SU-DHL-6 (cell line): ENCODE measurements around the gene CNR2.
A peak's percentile ranks its signal among the peaks of the same experiment; 100 is the strongest.
"Not testable (repeated sequence)": the region's sequence is repeated elsewhere in the genome, so short reads cannot be mapped to it uniquely, and the experiment has no call there.

Experiments used
- H2AFZ ChIP-seq: fragments of 200-600 bp; sonication (generic); 2 replicates; pipeline ENCODE4 v1.6.1; 2014; ENCODE audit warnings: low read depth, mild to moderate bottlenecking, moderate library complexity, mixed read lengths, antibody characterized with exemption, low read length; ENCODE audit not compliant: severe bottlenecking
- H3F3A ChIP-seq: fragments of 200-600 bp; shearing (Covaris generic); 2 replicates; pipeline ENCODE4 v1.6.0; 2016; ENCODE audit warnings: antibody characterized with exemption, mild to moderate bottlenecking; ENCODE audit not compliant: insufficient read depth
- H3K27ac ChIP-seq: fragments of 200-600 bp; sonication (generic); 2 replicates; pipeline ENCODE4 v1.5.1; 2016; ENCODE audit warnings: low read depth, mild to moderate bottlenecking, low read length, moderate library complexity, mixed read lengths
- H3K27me3 ChIP-seq: fragments of 200-600 bp; sonication (generic), shearing (Covaris generic); 2 replicates; pipeline ENCODE4 v1.6.0; 2014; ENCODE audit warnings: mild to moderate bottlenecking, low read length
- H3K36me3 ChIP-seq: fragments of 200-600 bp; sonication (generic); 2 replicates; pipeline ENCODE4 v1.6.1; 2014; ENCODE audit warnings: mild to moderate bottlenecking, low read length, mixed read lengths
- H3K4me2 ChIP-seq: fragments of 300-600, 200-600 bp; shearing (Covaris generic), sonication (generic); 2 replicates; pipeline ENCODE4 v1.6.0; 2014; ENCODE audit warnings: low read length, low read depth, mild to moderate bottlenecking; ENCODE audit not compliant: poor library complexity, severe bottlenecking
- H3K4me3 ChIP-seq: fragments of 200-600 bp; sonication (generic); 2 replicates; pipeline ENCODE4 v1.5.1; 2014; ENCODE audit warnings: antibody characterized with exemption, low read length, mild to moderate bottlenecking, mixed read lengths; ENCODE audit not compliant: insufficient read depth, poor library complexity, severe bottlenecking
- H3K79me2 ChIP-seq: fragments of 200-600 bp; sonication (generic); 2 replicates; pipeline ENCODE4 v1.6.1; 2014; ENCODE audit warnings: mild to moderate bottlenecking, low read length, moderate library complexity; ENCODE audit not compliant: insufficient read depth
- H3K9ac ChIP-seq: fragments of 200-600 bp; sonication (generic); 2 replicates; pipeline ENCODE4 v1.7.0; 2014; ENCODE audit warnings: mild to moderate bottlenecking, low read length
- H3K9me2 ChIP-seq: fragments of 200-600 bp; sonication (generic); replicated peaks from 2 replicates; pipeline ENCODE4 v1.6.1; 2014; ENCODE audit warnings: low read length; ENCODE audit not compliant: insufficient read depth
- H3K9me3 ChIP-seq: fragments of 200-600 bp; sonication (generic); 2 replicates; pipeline ENCODE4 v1.6.1; 2014; ENCODE audit warnings: low read length, mixed read lengths; ENCODE audit not compliant: insufficient read depth
- H4K20me1 ChIP-seq: fragments of 200-600 bp; sonication (generic); 2 replicates; pipeline ENCODE4 v1.6.1; 2014; ENCODE audit warnings: low read depth, mild to moderate bottlenecking, antibody characterized with exemption, low read length, moderate library complexity, mixed read lengths
- CTCF ChIP-seq: fragments of 200-600 bp; sonication (generic); IDR thresholded peaks from one replicate; pipeline ENCODE4 v1.5.1; 2017; ENCODE audit warnings: antibody characterized with exemption, mild to moderate bottlenecking, low read length, moderate library complexity; ENCODE audit not compliant: insufficient read depth, poor library complexity, severe bottlenecking
- EZH2phosphoT487 ChIP-seq: fragments of 200-600 bp; sonication (generic), shearing (Covaris generic); conservative IDR thresholded peaks from 2 replicates; pipeline ENCODE4 v1.6.1; 2018; ENCODE audit warnings: mild to moderate bottlenecking, antibody characterized with exemption, low read length, moderate library complexity, mixed read lengths

CNR2 gene

GRCh38 chr1:23864801-23865542 is 48.2 kb downstream of the CNR2 start:
- Histone ChIP-seq H3K79me2 (peaks cover 13% of the 10 kb centered on the region; the same call in 1 of the 2 replicates), H3K9ac (no peak overlapping the region), H3K9me3 (no peaks in the 10 kb centered on the region), H3K27me3 (no peaks in the 10 kb centered on the region), H2AFZ (no peak overlapping the region), H3K27ac (no peak overlapping the region), H3K4me2 (no peak overlapping the region), H3K36me3 (peaks cover 14% of the 10 kb centered on the region; the same call in 1 of the 2 replicates), H3K4me3 (no peak overlapping the region), H4K20me1 (no peaks in the 10 kb centered on the region), H3F3A (peaks cover 11% of the 10 kb centered on the region; the same call in 1 of the 2 replicates), H3K9me2 (no peaks in the 10 kb centered on the region)
- TF ChIP-seq CTCF (no peak), EZH2phosphoT487 (no peak)

- no peaks in the 10 kb centered on the region for H3K9me2 ChIP-seq
- H3F3A ChIP-seq, result peaks cover 6% of the 10 kb centered on the region; the same call in 1 of the 2 replicates
- no peak overlapping the region for H3K27ac ChIP-seq
- H4K20me1 ChIP-seq, result no peaks in the 10 kb centered on the region
- no peak overlapping the region for H3K9ac ChIP-seq
- H3K4me3 ChIP-seq, result no peak overlapping the region
- H3K9me3 ChIP-seq, result no peaks in the 10 kb centered on the region
- no peak overlapping the region for H3K4me2 ChIP-seq
- peaks cover 14% of the 10 kb centered on the region; the same call in 1 of the 2 replicates for H3K36me3 ChIP-seq
- no peaks in the 10 kb centered on the region for H3K27me3 ChIP-seq
- TF ChIP-seq CTCF (no peak), EZH2phosphoT487 (no peak)
- H2AFZ ChIP-seq, result no peak overlapping the region
- H3K79me2 ChIP-seq, result peaks cover 12% of the 10 kb centered on the region; the same call in 1 of the 2 replicates
Measured at GRCh38 chr1:23862640-23863039, 50.5 kb downstream of the CNR2 start.

DNA sequence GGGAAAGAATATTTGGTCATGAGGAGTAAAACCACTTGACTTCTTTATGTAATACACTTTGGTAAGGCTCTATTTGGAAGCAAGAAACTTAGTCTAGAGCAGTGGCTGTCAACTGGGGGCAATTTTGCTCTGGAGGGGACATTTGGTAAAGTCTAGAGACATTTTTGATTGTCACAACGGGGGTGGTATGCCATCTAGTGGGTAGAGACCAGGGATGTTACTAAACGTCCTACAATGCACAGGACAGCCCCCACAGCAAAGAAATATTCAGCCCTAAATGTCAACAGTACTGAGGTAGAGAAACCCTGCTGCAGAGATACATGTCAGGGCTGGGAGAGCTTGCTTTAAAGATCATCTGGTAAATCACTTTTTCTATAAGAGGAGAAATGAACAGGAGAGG is 58.6 kb downstream of the CNR2 start:
- Histone ChIP-seq H3K27me3 (no peaks in the 10 kb centered on the region), H2AFZ (no peak overlapping the region)

GRCh38 chr1:23853124-23853523 is 60.0 kb downstream of the CNR2 start:
- H3K4me2 ChIP-seq, H3K9ac ChIP-seq, H3K36me3 ChIP-seq, H3K9me2 ChIP-seq, H3K9me3 ChIP-seq, H2AFZ ChIP-seq, H3K27ac ChIP-seq, H3F3A ChIP-seq, H3K79me2 ChIP-seq, H4K20me1 ChIP-seq, H3K4me3 ChIP-seq, H3K27me3 ChIP-seq: not testable (repeated sequence)

More for the DNA sequence above, 58.6 kb downstream of the CNR2 start:
- peak; percentile 37 for TF ChIP-seq CTCF
- TF ChIP-seq EZH2phosphoT487, result no peak
- Histone ChIP-seq H3K9me3 (no peaks in the 10 kb centered on the region), H3K27ac (no peak overlapping the region), H3K9me2 (no peaks in the 10 kb centered on the region), H3K4me2 (no peak overlapping the region), H3K9ac (no peak overlapping the region), H3K79me2 (no peaks in the 10 kb centered on the region), H4K20me1 (no peaks in the 10 kb centered on the region), H3K36me3 (no peaks in the 10 kb centered on the region), H3K4me3 (no peak overlapping the region), H3F3A (peaks cover 3% of the 10 kb centered on the region; the same call in 1 of the 2 replicates)

GRCh38 chr1:23851406-23851805 is 61.8 kb downstream of the CNR2 start:
- H3K79me2 ChIP-seq, H3K4me3 ChIP-seq, H3K9ac ChIP-seq, H3K4me2 ChIP-seq, H3K36me3 ChIP-seq, H3K27ac ChIP-seq, H4K20me1 ChIP-seq, H3K9me2 ChIP-seq, H3K9me3 ChIP-seq, H2AFZ ChIP-seq, H3F3A ChIP-seq, H3K27me3 ChIP-seq: not testable (repeated sequence)
